PC-9 (cell line): ENCODE results near the gene ING2. TPM values are rescaled to one million over a fixed set of nuclear protein-coding genes. Genes with fewer than 3 reads are reported as not detected.
"Not testable (repeated sequence)": the region's sequence is repeated elsewhere in the genome, so short reads cannot be mapped to it uniquely, and the experiment has no call there.

ENCODE experiments used
- Bru-seq: library from RNA; stranded (reverse); fragments of 400-500 nt; gene quantifications from one replicate; lab custom pipeline; 2021; lab: Mats Ljungman, UMichigan
- BruChase-seq, 2 experiments: library from RNA; stranded (reverse); fragments of 400-500 nt; gene quantifications; one replicate each; lab custom pipeline; 2021; lab: Mats Ljungman, UMichigan
- BruUV-seq: library from RNA; stranded (reverse); fragments of 400-500 nt; replicated peaks from 2 replicates; lab custom pipeline; 2021; lab: Mats Ljungman, UMichigan
- CTCF ChIA-PET: fragments of 300-600 bp; sonication (Branson Sonifier 250); formaldehyde crosslinking; loops from one replicate; lab custom pipeline; 2022; ENCODE audit warnings: antibody characterized with exemption; lab: Charles Lee
- POLR2A ChIA-PET: fragments of 300-600 bp; sonication (Branson Sonifier 250); formaldehyde crosslinking; loops from one replicate; lab custom pipeline; 2022; ENCODE audit warnings: antibody characterized with exemption; ENCODE audit not compliant: unreplicated experiment; lab: Charles Lee
- DNase-seq, 2 experiments: peaks; one replicate each; pipeline versions ENCODE4 v3.0.0 to v3.0.0-alpha.2; 2015 to 2022; ENCODE audit warnings: mixed read lengths in 1 of 2
- H2AFZ ChIP-seq: fragments of 200-600 bp; sonication (generic); 2 replicates; pipeline ENCODE4 v1.8.1; 2017; ENCODE audit warnings: antibody characterized with exemption
- H3F3A ChIP-seq: fragments of 200-600 bp; sonication (generic); 2 replicates; pipeline ENCODE4 v1.8.1; 2017; ENCODE audit warnings: antibody characterized with exemption, mild to moderate bottlenecking, low read depth; ENCODE audit not compliant: insufficient read depth
- H3K27ac ChIP-seq: fragments of 200-600 bp; sonication (generic); 2 replicates; pipeline ENCODE4 v1.6.1; 2016; ENCODE audit warnings: mixed run types
- H3K27me3 ChIP-seq: fragments of 200-600 bp; sonication (generic); 2 replicates; pipeline ENCODE4 v1.6.1; 2016; ENCODE audit warnings: low read depth, mixed run types; ENCODE audit not compliant: insufficient read depth
- H3K36me3 ChIP-seq: fragments of 200-600 bp; sonication (generic); 2 replicates; pipeline ENCODE4 v1.6.1; 2016; ENCODE audit warnings: low read depth, mixed run types
- H3K4me1 ChIP-seq: fragments of 200-600 bp; sonication (generic); replicated peaks from 2 replicates; pipeline ENCODE4 v1.6.1; 2016; ENCODE audit warnings: mixed run types; ENCODE audit not compliant: insufficient read depth
- H3K4me2 ChIP-seq: fragments of 200-600 bp; sonication (generic); 2 replicates; pipeline ENCODE4 v1.6.1; 2017; ENCODE audit warnings: mixed run types
- H3K4me3 ChIP-seq: fragments of 200-600 bp; sonication (generic); 2 replicates; pipeline ENCODE4 v1.6.1; 2016; ENCODE audit warnings: mixed run types
- H3K79me2 ChIP-seq: fragments of 200-600 bp; sonication (generic); 2 replicates; pipeline ENCODE4 v1.6.1; 2017; ENCODE audit warnings: low read depth, mixed run types
- H3K9me2 ChIP-seq: fragments of 200-600 bp; sonication (generic); 2 replicates; pipeline ENCODE4 v1.8.1; 2017; ENCODE audit warnings: mild to moderate bottlenecking; ENCODE audit not compliant: insufficient read depth
- H3K9me3 ChIP-seq: fragments of 200-600 bp; sonication (generic); 2 replicates; pipeline ENCODE4 v1.8.1; 2016; ENCODE audit warnings: low read depth; ENCODE audit not compliant: insufficient read depth
- H4K20me1 ChIP-seq: fragments of 200-600 bp; sonication (generic); 2 replicates; pipeline ENCODE4 v1.8.1; 2017; ENCODE audit not compliant: insufficient read depth
- CTCF ChIP-seq: fragments of 200-600 bp; sonication (generic); conservative IDR thresholded peaks from 2 replicates; pipeline ENCODE4 v1.6.1; 2017; ENCODE audit warnings: mixed run types, antibody characterized with exemption, mild to moderate bottlenecking, moderate library complexity
- EZH2 ChIP-seq: fragments of 200-600 bp; sonication (generic); IDR thresholded peaks from 2 replicates; pipeline ENCODE4 v1.8.0; 2017; ENCODE audit warnings: antibody characterized with exemption, low read depth
- intact Hi-C: fragments of 100-400 bp; cut with micrococcal nuclease; formaldehyde crosslinking; loops from one replicate; pipeline ENCODE4 v1.10.0; 2022; ENCODE audit not compliant: unreplicated experiment
- long read RNA-seq: library from polyadenylated mRNA; stranded (forward); transcript quantifications from one replicate; pipeline ENCODE4 v2.0.0, GENCODE V29; 2022
- total RNA-seq: library from RNA; stranded (reverse); gene quantifications from 2 replicates; pipeline ENCODE4 v1.2.3, GENCODE V29; 2021

ING2 gene, protein sequence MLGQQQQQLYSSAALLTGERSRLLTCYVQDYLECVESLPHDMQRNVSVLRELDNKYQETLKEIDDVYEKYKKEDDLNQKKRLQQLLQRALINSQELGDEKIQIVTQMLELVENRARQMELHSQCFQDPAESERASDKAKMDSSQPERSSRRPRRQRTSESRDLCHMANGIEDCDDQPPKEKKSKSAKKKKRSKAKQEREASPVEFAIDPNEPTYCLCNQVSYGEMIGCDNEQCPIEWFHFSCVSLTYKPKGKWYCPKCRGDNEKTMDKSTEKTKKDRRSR
- total RNA-seq: 10.6 and 11.6 TPM in 2 replicates
- percentile 75 among the genes with signal in this experiment for Bru-seq, nascent RNA
- percentile 74 among the genes with signal in this experiment for BruChase-seq, experiment 1, labeled RNA remaining after a 2-hour chase
- percentile 69 among the genes with signal in this experiment for BruChase-seq, experiment 2, labeled RNA remaining after a 6-hour chase
- long read RNA-seq, transcript ING2-201 (2 exons, 1,189 nt): major isoform, 32 of 46 reads
- long read RNA-seq, partial matches to known transcripts: 0 of 46 reads
- long read RNA-seq, other reads (novel, unspliced or antisense): 12 of 46 reads

- no peaks in the 10 kb centered on the region for H3K9me2 ChIP-seq
- peaks cover 11% of the 10 kb centered on the region for H3K4me1 ChIP-seq
- no peaks in the 10 kb centered on the region for H3K9me3 ChIP-seq
- peak within 1 kb of the TSS; percentile 91 for H3K4me2 ChIP-seq
- H3K36me3 ChIP-seq: no peaks in the 10 kb centered on the region
- no peaks in the 10 kb centered on the region for H3K27me3 ChIP-seq
- H3K79me2 ChIP-seq: peaks cover 44% of the 10 kb centered on the region
- POLR2A ChIA-PET: no interaction called here
- TF ChIP-seq EZH2 (no peak), CTCF (no peak)
- no TSS peak for BruUV-seq
- CTCF ChIA-PET: interaction anchor here (0.6 kb wide), 1 partner anchor 741 kb away, joined by 3 read pairs; no protein-coding TSS in a partner anchor
- H3K4me3 ChIP-seq: peak within 1 kb of the TSS; percentile 63
- H3F3A ChIP-seq: no peaks in the 10 kb centered on the region; the same call in 1 of the 2 replicates
- peak within 1 kb of the TSS; percentile 95 for H2AFZ ChIP-seq
- peak in 1 of 2 experiments; percentile 42 for DNase-seq
- no peaks in the 10 kb centered on the region for H4K20me1 ChIP-seq
- intact Hi-C loops: loop anchor here (1.0 to 5.0 kb wide), 5 partner anchors 12 to 154 kb away; partner anchors contain the start of genes CDKN2AIP, RWDD4 and TRAPPC11
- H3K27ac ChIP-seq: peak within 1 kb of the TSS; percentile 71
These were observed at the start of gene ING2 for GRCh38 chr4:183504930-183505610. ING2 (plus strand) TSS chr4:183505058; CDS start chr4:183505196, 138 bp downstream.

DNA sequence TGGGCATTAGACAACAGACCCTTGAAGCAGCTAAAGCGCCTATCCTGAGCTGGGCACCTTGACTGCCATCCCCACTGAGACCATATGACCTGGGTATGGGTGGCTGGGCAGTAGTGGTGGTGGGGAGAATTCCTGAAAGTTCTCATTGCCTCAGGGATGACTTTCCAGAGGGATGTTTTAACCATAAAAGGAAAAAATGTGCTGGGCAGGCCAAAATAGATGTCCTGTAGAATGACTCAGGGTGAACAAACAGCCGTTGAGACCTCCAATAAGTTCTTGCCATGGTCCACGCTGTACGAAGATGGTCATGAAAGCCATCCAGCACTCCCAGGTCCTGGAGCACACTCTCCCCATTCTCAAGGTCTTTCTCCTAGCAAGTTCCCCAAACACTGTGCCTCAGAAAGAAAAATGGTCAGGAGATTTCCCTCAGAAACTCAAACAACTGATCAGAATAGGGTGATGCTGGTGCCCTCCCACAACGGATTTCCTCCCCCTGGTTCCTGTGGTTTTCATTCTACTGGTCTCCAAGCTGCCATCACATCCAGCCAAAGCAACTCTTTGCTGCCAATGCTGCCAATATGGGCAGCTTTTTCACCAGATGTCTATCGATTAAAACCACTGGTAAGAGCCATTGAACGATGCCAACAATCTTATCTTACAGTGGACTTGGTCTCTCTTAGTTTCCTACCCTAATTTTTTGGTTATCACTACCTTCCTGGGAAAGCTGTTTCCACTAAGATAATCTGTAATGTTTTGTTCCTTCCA is 49.2 kb upstream of the ING2 start:
- Histone ChIP-seq H4K20me1 (no peaks in the 10 kb centered on the region), H3K27ac (no peak overlapping the region), H3K4me2 (no peak overlapping the region), H2AFZ (no peak overlapping the region), H3K36me3 (no peaks in the 10 kb centered on the region), H3K9me3 (no peaks in the 10 kb centered on the region), H3K79me2 (no peaks in the 10 kb centered on the region), H3K4me1 (no peaks in the 10 kb centered on the region), H3F3A (no peaks in the 10 kb centered on the region), H3K4me3 (no peak overlapping the region), H3K27me3 (no peaks in the 10 kb centered on the region), H3K9me2 (no peaks in the 10 kb centered on the region)
- ChIA-PET POLR2A (no interaction called here), CTCF (no interaction called here)
- no TSS peak for BruUV-seq
- no peak for TF ChIP-seq EZH2
- TF ChIP-seq CTCF: no peak
- no peak for DNase-seq
- intact Hi-C loops: no loop called here

- Histone ChIP-seq H3K9me3 (no peaks in the 10 kb centered on the region), H3K4me2 (no peak overlapping the region), H3K4me1 (no peaks in the 10 kb centered on the region), H3K36me3 (no peaks in the 10 kb centered on the region), H3K4me3 (no peak overlapping the region), H4K20me1 (no peaks in the 10 kb centered on the region), H3K79me2 (no peaks in the 10 kb centered on the region), H3F3A (no peaks in the 10 kb centered on the region), H3K9me2 (no peaks in the 10 kb centered on the region), H2AFZ (no peak overlapping the region), H3K27ac (no peak overlapping the region), H3K27me3 (no peaks in the 10 kb centered on the region)
- ChIA-PET POLR2A (no interaction called here), CTCF (no interaction called here)
- no TSS peak for BruUV-seq
- DNase-seq: no peak
- intact Hi-C loops: no loop called here
- TF ChIP-seq CTCF: no peak
- no peak for TF ChIP-seq EZH2
These were observed 46.9 kb upstream of the ING2 start for GRCh38 chr4:183458005-183458404.

DNA sequence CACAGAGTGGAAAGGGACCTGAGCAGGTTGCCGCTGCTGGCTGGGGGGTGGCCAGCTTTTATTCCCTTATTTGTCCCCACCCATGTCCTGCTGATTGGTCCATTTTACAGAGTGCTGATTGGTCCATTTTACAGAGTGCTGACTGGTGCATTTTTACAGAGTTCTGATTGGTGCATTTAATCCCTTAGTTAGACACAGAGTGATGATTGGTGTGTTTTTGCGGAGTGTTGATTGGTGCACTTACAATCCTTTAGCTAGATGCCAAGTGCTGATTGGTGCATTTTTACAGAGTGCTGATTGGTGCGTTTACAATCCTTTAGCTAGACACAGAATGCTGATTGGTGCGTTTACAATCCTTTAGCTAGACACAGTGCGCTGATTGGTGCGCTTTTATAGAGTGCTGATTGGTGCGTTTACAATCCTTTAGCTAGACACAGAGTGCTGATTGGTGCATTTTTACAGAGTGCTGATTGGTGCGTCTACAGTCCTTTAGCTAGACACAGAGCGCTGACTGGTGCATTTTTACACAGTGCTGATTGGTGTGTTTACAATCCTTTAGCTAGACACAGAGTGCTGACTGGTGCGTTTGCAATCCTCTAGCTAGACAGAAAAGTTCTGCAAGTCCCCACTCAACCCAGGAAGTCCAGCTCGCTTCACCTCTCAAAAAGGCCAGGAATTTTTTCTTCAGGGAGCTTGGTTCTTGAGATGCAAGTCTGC is 40.8 kb upstream of the ING2 start:
- intact Hi-C loops, H2AFZ ChIP-seq, H3K4me1 ChIP-seq, H3K9me2 ChIP-seq, POLR2A ChIA-PET, H3K36me3 ChIP-seq, BruUV-seq, H3F3A ChIP-seq, H3K9me3 ChIP-seq, H3K27ac ChIP-seq, H3K79me2 ChIP-seq, H3K27me3 ChIP-seq, H4K20me1 ChIP-seq, DNase-seq, H3K4me3 ChIP-seq, H3K4me2 ChIP-seq: not testable (repeated sequence)
- CTCF ChIA-PET: interaction anchor here (0.6 kb wide), 1 partner anchor 149 kb away, joined by 4 read pairs; no protein-coding TSS in a partner anchor
